Fibroblast of pulmonary artery (primary cell): ENCODE results near the gene TCP11L2.

Experiments
- DNase-seq: peaks from one replicate; pipeline ENCODE4 v3.0.0-alpha.2; 2010; ENCODE audit warnings: low read depth
- H3K4me3 ChIP-seq: replicated peaks from 2 replicates; pipeline ENCODE4 v1.5.1; 2011; ENCODE audit warnings: low read depth, mild to moderate bottlenecking, control low read depth, low read length, moderate library complexity
- TF ChIP-seq, protein P1 (sequence below): IDR thresholded peaks from 2 replicates; pipeline ENCODE4 v1.5.1; 2011; ENCODE audit warnings: mild to moderate bottlenecking, control low read depth, low read length, inconsistent platforms; ENCODE audit errors: missing control alignments

The TCP11L2 gene

DNA sequence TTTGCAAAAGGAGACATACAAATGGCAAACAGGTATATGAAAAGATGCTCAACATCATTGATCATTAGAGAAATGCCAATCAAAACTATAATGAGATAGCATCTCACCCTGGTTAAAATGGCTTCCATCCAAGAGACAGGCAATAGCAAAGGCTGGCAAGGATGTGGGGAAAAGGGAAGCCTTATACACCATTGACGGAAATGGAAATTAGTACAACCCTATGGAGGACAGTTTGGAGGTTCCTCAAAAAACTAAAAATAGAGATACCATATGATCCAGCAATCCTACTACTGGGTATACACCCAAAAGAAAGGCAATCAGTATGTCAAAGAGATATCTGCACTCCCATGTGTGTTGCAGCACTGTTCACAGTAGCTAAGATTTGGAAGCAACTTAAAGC lies 37.4 kb upstream of the TCP11L2 start:
- no peak overlapping the region for H3K4me3 ChIP-seq
- DNase-seq: no peak
- TF ChIP-seq, protein P1, sequence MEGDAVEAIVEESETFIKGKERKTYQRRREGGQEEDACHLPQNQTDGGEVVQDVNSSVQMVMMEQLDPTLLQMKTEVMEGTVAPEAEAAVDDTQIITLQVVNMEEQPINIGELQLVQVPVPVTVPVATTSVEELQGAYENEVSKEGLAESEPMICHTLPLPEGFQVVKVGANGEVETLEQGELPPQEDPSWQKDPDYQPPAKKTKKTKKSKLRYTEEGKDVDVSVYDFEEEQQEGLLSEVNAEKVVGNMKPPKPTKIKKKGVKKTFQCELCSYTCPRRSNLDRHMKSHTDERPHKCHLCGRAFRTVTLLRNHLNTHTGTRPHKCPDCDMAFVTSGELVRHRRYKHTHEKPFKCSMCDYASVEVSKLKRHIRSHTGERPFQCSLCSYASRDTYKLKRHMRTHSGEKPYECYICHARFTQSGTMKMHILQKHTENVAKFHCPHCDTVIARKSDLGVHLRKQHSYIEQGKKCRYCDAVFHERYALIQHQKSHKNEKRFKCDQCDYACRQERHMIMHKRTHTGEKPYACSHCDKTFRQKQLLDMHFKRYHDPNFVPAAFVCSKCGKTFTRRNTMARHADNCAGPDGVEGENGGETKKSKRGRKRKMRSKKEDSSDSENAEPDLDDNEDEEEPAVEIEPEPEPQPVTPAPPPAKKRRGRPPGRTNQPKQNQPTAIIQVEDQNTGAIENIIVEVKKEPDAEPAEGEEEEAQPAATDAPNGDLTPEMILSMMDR: no peak

- TF ChIP-seq, protein P1: no peak
- no peak overlapping the region for H3K4me3 ChIP-seq
- DNase-seq: no peak
Observed at GRCh38 chr12:106267535-106267934, 35.0 kb upstream of the TCP11L2 start.

GRCh38 chr12:106269150-106269771 lies 33.3 kb upstream of the TCP11L2 start:
- H3K4me3 ChIP-seq: no peak overlapping the region
- DNase-seq: no peak
- TF ChIP-seq, protein P1: no peak

GRCh38 chr12:106271575-106272505 lies 30.7 kb upstream of the TCP11L2 start:
- DNase-seq: no peak
- H3K4me3 ChIP-seq: no peak overlapping the region
- TF ChIP-seq, protein P1: no peak

- H3K4me3 ChIP-seq: no peak overlapping the region
- TF ChIP-seq, protein P1: no peak
- DNase-seq: no peak
Observed at GRCh38 chr12:106273491-106273890, 29.0 kb upstream of the TCP11L2 start.

DNA sequence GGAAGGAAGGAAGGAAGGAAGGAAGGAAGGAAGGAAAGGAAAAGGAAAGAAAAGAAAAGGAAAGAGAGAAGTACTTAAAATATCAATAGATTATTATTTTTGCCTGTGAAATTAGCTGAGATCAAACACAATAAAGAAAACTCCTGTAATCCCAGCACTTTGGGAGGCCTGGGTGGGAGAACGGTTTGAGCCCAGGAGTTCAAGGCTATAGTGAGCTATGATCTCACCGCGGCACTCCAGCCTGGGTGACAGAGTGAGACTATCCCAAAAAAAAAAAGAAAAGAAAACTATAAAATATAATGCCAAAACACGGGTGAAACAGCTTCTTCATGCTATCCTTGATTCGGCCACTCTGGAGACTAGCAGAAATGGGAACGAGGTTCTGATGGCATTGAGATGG lies 28.5 kb upstream of the TCP11L2 start:
- DNase-seq: no peak
- TF ChIP-seq, protein P1: no peak
- no peak overlapping the region for H3K4me3 ChIP-seq
